LNCaP clone FGC (cell line): ENCODE results near the gene FCRL5.

Source experiments
- DNase-seq: peaks from one replicate; pipeline ENCODE4 v3.0.0-alpha.2; 2011; ENCODE audit warnings: low read depth
- H3K4me3 ChIP-seq: 2 replicates; pipeline ENCODE4 v1.5.1; 2011; ENCODE audit warnings: mild to moderate bottlenecking, low read depth, low read length, control low read depth
- CTCF ChIP-seq: IDR thresholded peaks from 2 replicates; pipeline ENCODE4 v1.5.1; 2012; ENCODE audit warnings: mild to moderate bottlenecking; ENCODE audit not compliant: control insufficient read depth, insufficient read depth; ENCODE audit errors: extremely low read depth

The FCRL5 gene

GRCh38 chr1:157483635-157484034 is 68.7 kb downstream of the FCRL5 start:
- no peak overlapping the region for H3K4me3 ChIP-seq
- DNase-seq: no peak
- no peak for TF ChIP-seq CTCF

- DNase-seq: no peak
- no peak overlapping the region for H3K4me3 ChIP-seq
- no peak for TF ChIP-seq CTCF
Observed at GRCh38 chr1:157482717-157483116, 69.6 kb downstream of the FCRL5 start.

GRCh38 chr1:157482174-157482573 is 70.1 kb downstream of the FCRL5 start:
- DNase-seq: no peak
- H3K4me3 ChIP-seq: no peak overlapping the region
- no peak for TF ChIP-seq CTCF

GRCh38 chr1:157478030-157478429 is 74.3 kb downstream of the FCRL5 start:
- TF ChIP-seq CTCF: no peak
- no peak overlapping the region for H3K4me3 ChIP-seq
- no peak for DNase-seq

GRCh38 chr1:157477419-157477818 is 74.9 kb downstream of the FCRL5 start:
- TF ChIP-seq CTCF: no peak
- H3K4me3 ChIP-seq: no peak overlapping the region
- no peak for DNase-seq

- no peak overlapping the region for H3K4me3 ChIP-seq
- DNase-seq: no peak
- no peak for TF ChIP-seq CTCF
Observed at GRCh38 chr1:157472959-157473358, 79.4 kb downstream of the FCRL5 start.

DNA sequence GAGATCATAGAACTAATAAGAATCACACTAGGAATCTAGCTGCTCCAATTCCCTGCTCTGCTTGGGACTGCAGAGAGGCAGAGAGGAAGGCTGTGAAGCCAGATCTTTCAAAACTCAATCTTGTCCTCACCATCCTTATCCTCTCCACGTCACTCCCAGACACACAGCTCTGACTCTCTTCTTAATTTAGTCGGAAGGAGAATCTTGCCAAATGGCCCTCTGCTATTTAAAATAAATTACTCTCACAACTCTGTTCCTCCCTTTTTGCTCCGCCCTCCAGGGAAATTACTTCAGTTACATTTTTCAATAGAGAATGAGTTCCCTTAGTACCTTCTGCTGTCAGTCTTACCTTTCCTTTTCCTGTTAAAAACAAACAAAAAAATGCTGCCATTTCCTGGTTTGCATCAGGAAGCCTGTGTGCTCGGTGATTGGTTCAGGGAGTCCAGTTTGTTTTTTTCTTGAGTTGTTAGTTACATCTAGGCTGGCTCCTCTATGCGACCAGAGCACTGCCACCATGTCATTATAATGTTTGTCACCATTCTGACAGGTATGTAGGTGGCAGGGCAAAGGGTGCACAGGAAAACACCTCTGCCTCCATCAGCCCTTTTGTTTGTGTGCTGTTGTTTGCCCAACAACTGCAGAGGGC is 80.1 kb downstream of the FCRL5 start:
- no peak for TF ChIP-seq CTCF
- no peak for DNase-seq
- no peak overlapping the region for H3K4me3 ChIP-seq
